Amniotic stem cell (primary cell): ENCODE results near the gene CD207.
"Not testable (repeated sequence)": the region's sequence is repeated elsewhere in the genome, so short reads cannot be mapped to it uniquely, and the experiment has no call there.

Experiments used
- DNase-seq: peaks from one replicate; lab custom pipeline; 2025; lab: John Stamatoyannopoulos, UW

The CD207 gene

GRCh38 chr2:70828914-70829824, 6.4 kb downstream of the CD207 start:
- no peak for DNase-seq

GRCh38 chr2:70828115-70828514, 7.5 kb downstream of the CD207 start:
- no peak for DNase-seq

- DNase-seq: no peak
These were observed 8.2 kb downstream of the CD207 start for GRCh38 chr2:70827388-70827787.

GRCh38 chr2:70826696-70827350, 8.8 kb downstream of the CD207 start:
- no peak for DNase-seq

GRCh38 chr2:70823249-70823648, 12.4 kb downstream of the CD207 start:
- DNase-seq: no peak

GRCh38 chr2:70822843-70823242, 12.8 kb downstream of the CD207 start:
- no peak for DNase-seq

DNA sequence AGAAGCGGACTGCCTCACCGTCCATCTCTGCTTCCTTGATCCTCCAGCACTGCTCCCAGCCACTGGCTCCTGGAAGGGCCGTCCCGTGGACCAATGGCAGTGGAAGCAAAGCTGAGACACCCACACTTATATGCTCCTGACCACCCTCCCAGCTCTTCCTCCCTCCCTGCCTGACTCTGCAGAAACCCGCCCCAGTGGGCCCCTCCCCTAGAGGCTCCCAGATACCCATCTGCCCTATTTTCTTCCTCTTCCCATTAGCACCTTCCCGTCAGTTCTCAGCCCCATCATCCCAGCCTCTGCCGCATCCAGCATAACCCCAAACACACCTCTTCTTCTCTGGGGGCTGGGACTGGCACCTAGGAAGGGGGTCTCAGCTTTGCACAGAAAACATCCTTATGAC, 15.1 kb downstream of the CD207 start, which contains the start of gene CLEC4F:
TSS of gene CLEC4F (minus strand) at position 101 of the 400 bp plus-strand sequence. CDS start at position 25, 76 bp downstream.
- DNase-seq: no peak

DNA sequence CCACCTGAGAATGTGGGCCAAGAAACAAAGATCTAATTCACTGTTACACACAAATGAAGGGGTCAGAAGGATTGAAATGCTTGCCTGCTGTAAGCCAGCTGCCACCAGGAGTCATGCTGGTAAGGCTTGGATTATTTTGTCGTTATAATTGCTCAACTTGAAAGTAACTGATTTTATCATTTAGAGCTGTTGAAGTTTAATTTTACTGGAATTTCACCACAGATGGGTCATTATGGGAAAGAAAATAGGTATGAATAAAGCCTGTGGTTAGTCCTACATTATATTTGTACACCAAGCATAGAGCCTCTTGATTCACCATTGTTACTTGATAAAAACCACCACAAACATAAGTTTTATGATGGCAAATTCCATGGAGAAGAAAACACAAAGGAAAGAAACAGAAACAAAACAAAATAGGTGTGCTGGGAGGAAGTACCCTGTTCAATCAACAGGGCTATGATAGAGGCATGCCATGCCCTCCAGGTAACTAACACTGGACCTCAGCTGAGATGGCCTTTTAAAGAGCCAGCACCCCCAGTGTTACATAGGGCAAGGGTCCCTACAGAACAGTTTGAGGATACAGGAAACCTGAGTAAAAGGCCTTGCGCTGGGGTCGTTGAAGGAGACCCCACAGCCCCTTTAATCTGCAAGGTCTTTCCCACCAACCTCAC, 18.2 kb downstream of the CD207 start:
- DNase-seq: no peak

- DNase-seq: no peak
These were observed 18.9 kb downstream of the CD207 start for GRCh38 chr2:70816726-70817125.

- no peak for DNase-seq
These were observed 26.3 kb downstream of the CD207 start for GRCh38 chr2:70808983-70809958.

DNA sequence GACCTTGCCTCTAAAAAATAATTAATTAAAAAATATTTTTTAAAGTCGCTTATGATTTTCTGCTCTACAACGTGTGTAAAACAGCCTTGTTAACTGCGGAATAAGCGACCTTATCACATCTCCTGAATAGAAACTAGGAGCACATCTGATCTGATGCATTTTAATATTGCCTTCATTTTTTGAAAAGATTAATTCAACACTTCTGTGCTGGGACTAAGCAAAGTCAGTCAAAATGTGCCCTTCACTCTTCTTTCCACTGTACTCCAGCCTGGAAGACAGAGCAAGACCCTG, 27.8 kb downstream of the CD207 start:
- no peak for DNase-seq

- no peak for DNase-seq
These were observed 28.4 kb downstream of the CD207 start for GRCh38 chr2:70807102-70807827.

- DNase-seq: no peak
These were observed 29.0 kb downstream of the CD207 start for GRCh38 chr2:70806620-70807019.

DNA sequence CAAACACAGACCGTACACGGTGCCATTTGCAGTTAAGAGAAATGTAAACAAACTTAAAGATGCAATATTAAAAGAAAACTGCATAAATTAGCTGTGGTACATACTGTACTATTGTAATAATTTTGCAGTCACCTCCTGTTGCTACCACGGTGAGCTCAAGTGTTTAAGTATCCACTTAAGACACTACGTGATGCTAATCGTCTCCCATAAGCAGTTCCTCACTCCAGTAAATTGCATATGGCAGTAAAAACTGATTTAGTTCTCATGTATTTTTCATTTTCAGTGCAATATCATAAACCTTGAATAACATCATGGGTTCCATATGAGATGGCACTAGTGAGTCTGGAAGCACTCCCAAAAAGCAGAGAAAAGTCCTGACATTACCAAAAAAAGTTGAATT, 29.6 kb downstream of the CD207 start:
- no peak for DNase-seq

- no peak for DNase-seq
These were observed 33.9 kb downstream of the CD207 start for GRCh38 chr2:70801607-70802263.

- no peak for DNase-seq
These were observed 35.9 kb downstream of the CD207 start for GRCh38 chr2:70799706-70800105.

GRCh38 chr2:70797996-70798395, 37.6 kb downstream of the CD207 start:
- DNase-seq: not testable (repeated sequence)

DNA sequence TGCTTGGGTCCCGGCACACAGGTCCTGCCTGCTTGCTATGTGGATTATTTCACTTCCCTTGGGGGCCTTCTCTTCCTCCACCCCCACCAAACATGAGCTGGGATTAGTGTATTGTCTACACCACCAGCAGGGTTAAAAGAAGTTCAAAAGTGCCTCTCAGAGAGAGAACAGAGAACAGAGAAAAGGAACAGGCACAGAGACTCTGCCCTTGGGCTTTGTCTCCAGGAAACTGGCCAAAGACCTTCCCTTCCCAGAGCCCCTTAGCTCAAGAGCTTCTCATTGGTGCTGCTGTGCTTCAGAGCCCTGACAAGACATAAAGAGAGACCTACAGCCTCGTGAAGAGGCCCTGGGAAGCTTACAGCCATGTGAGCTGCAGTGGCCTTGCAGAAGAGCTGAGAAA, 38.1 kb downstream of the CD207 start:
- DNase-seq: no peak

GRCh38 chr2:70796262-70796661, 39.4 kb downstream of the CD207 start:
- no peak for DNase-seq

DNA sequence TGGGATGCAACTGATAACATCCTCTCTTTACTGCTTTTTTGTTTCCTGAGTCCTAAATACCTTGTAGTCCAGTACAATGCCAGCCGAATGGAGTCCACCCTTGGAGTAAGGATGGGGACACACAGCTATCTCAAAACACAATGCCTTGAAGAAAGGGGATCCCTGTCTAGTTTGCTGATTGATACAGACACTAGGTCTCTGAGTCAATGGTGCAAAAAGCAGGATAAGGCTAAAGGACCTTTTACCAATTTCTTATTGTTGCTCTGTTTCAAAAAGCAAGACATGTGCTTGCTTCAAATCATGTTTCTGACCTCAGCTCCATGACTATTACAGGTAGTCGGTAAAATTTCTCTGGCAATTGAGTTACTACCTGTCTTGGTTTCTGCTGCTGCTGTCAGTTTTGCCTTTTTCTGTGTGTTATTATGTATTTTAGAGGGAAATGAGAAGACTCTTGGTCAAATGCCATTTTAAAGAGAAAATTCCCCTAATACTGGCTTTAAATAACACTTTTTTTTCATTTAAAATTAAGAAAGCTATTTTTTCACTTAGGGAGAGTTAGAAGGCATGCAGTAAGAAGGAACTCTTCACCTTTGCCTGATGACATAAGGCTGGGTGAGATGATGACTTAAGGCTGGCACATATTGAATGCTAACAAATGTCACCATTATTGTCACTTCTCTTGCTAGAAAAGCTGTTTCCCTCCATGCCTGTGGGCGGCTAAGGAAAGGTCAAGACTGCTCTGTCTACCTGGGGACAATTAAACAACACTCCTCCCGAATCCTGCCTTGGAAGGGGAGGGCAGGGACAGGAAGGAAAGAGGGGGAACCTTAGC, 40.2 kb downstream of the CD207 start:
- DNase-seq: no peak
